ENCODE measurements around the gene SDHB.

GRCh38 chr1:16988210-16988609 lies 65.6 kb downstream of the SDHB start:
- TF ChIP-seq CTCF (optimal IDR thresholded peaks at IDR 0.05 in 1 of 3, IDR thresholded peaks at IDR 0.05 in 1 of 3, conservative IDR thresholded peaks at IDR 0.05 in 1 of 3; ENCODE audit: extremely low read depth in 1 of 3, insufficient read depth in 2 of 3, low read length in 3 of 3) (no peak), EZH2 (IDR thresholded peaks at IDR 0.05; ENCODE audit: low read length) (no peak)

Measured in keratinocyte (primary cell).